ENCODE data around the gene LRCH4. TPM values are rescaled to one million over a fixed set of nuclear protein-coding genes. Genes with fewer than 3 reads are reported as not detected.

The LRCH4 gene
- total and polyA plus RNA-seq, 3 donors from 2014 or later: 159 to 378 (median 314) TPM

DNA sequence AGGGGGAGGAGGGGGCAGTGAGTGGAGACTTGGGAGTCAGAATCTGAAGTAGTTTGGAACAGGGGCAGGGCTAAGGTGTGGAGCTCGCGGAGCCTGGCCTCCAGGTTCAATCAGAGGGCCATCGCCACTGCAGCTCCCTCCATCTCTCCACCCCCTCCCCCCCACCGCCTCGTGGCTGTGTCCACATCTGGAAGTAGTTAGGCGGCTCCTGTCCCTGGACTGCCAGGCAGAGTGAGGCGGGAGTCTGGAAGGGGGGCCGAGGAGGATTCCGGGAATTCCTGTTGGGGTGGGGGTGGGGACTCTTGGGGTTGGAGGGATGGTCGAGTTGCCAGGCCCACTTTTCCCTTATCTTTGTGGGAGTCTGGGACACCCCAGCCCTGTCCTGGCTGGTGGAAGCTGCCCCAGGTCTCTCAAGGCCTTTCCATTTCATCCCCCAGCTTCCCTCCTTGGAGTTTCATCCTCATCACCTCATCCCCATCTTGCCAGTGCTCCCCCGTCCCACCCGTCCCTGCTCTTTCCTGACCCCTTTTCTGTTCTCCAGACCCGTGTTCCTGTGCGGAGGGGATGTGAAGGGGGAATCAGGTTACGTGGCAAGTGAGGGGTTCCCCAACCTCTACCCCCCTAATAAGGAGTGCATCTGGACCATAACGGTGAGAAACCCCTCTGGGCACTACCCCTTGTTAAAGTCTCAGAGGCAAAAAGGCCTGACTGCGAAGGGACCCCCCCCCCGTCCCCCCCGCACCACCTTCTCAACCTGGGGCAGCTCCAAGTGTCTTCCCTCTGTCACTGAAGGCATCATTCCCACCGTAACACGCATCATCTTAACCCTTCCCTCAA is 17.2 kb upstream of the LRCH4 start:
- peak overlapping the region; percentile 79 to 81 for H3K27ac ChIP-seq
- intact Hi-C loops (cut with DNase I; ENCODE audit: low total_unique reads): no loop called here
- DNase-seq: peak; percentile 79

DNA sequence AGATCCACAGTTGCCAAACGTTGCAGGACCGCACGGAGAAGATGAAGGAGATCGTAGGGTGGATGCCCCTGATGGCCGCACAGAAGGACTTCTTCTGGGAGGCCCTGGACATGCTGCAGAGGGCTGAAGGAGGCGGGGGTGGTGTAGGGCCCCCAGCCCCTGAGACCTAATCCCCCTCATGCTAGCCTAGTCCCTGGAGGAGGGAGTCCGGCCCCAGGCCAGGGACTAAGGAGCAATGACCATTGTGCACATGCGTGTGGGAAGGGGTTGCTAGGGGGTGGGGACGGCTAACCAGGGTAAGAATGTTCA is 14.8 kb upstream of the LRCH4 start:
- H3K9me3 ChIP-seq: no peaks in the 10 kb centered on the region
- no peak overlapping the region for H3K27ac ChIP-seq
- no peaks in the 10 kb centered on the region for H3K27me3 ChIP-seq
- H3K36me3 ChIP-seq (ENCODE audit: low read depth, missing control alignments): no peaks in the 10 kb centered on the region
- peaks cover 32% of the 10 kb centered on the region for H3K4me1 ChIP-seq
- H3K4me3 ChIP-seq: no peak overlapping the region
- no peak for DNase-seq
- TF ChIP-seq, protein P1, sequence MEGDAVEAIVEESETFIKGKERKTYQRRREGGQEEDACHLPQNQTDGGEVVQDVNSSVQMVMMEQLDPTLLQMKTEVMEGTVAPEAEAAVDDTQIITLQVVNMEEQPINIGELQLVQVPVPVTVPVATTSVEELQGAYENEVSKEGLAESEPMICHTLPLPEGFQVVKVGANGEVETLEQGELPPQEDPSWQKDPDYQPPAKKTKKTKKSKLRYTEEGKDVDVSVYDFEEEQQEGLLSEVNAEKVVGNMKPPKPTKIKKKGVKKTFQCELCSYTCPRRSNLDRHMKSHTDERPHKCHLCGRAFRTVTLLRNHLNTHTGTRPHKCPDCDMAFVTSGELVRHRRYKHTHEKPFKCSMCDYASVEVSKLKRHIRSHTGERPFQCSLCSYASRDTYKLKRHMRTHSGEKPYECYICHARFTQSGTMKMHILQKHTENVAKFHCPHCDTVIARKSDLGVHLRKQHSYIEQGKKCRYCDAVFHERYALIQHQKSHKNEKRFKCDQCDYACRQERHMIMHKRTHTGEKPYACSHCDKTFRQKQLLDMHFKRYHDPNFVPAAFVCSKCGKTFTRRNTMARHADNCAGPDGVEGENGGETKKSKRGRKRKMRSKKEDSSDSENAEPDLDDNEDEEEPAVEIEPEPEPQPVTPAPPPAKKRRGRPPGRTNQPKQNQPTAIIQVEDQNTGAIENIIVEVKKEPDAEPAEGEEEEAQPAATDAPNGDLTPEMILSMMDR (IDR thresholded peaks at IDR 0.05): no peak
- TF ChIP-seq POLR2A (IDR thresholded peaks at IDR 0.05): no peak
- WGBS, 2 donors: 83 to 91% methylated on average over 9 of the region's 9 CpGs
- intact Hi-C loops (cut with DNase I; ENCODE audit: low total_unique reads): no loop called here

More for the DNA sequence above, 17.2 kb upstream of the LRCH4 start:
- WGBS, 2 donors: 15 to 25% methylated on average over 9 to 21 of the region's 21 CpGs
- TF ChIP-seq POLR2A (IDR thresholded peaks at IDR 0.05): no peak
- TF ChIP-seq, protein P1 (IDR thresholded peaks at IDR 0.05): no peak
- Histone ChIP-seq H3K9me3 (no peaks in the 10 kb centered on the region), H3K4me3 (peak overlapping the region; percentile 56 to 62), H3K27me3 (no peaks in the 10 kb centered on the region), H3K36me3 (ENCODE audit: low read depth, missing control alignments) (no peaks in the 10 kb centered on the region), H3K4me1 (peaks cover 35% of the 10 kb centered on the region)

DNA sequence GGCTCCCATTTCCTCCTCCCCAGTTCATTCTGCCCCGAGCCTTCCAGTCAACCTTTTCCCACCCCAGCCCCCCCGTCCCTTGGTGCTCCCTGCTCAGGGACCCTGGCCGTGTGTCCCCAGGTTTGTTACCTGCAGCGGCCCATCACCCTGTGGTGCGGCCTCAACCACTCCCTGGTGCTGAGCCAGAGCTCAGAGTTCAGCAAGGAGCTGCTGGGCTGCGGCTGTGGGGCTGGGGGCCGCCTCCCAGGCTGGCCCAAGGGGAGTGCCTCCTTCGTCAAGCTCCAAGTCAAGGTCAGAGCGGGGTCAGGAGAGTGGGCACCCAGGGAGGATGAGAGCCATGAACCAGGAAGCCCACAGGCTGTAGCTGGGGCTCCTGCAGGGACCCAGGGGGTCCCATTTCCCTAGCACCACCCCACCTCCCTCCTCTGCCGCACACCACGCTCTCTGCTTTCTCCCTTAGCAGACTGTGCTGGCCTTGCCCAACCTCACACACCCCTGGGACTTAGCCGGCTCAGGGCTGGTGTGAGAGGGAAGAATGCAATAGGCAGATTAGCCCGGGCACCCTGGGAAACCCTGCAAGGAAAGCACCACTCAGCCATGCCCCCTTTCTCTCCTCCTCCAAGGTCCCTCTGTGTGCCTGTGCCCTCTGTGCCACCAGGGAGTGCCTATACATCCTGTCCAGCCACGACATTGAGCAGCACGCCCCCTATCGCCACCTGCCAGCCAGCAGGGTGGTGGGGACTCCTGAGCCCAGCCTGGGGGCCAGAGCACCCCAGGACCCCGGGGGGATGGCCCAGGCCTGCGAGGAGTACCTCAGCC is 14.2 kb upstream of the LRCH4 start:
- 64 to 75% methylated on average over 7 to 18 of the region's 18 CpGs for WGBS, 2 donors
- no peak overlapping the region for H3K27ac ChIP-seq

DNA sequence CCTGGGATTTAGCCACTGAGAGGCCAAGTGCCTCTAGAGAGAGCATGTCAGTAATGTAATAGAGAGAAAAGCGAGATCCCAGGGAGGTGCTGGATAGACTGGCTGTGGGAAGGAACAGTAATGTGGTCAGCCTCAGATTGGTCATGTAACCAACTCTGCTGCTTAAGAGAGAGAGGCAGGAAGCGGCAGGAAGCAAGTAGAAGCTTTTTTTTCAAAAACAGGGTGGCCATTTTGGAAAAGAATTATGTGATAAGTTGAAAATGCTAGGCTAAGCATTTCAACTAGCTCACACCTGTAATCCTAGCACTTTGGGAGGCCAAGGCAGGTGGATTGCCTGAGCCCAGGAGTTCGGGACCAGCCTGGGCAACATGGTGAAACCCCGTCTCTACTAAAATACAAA is 12.5 kb upstream of the LRCH4 start:
- WGBS, 2 donors: 92 to 95% methylated on average over 4 of the region's 4 CpGs
- H3K4me3 ChIP-seq: no peak overlapping the region
- H3K27me3 ChIP-seq: no peaks in the 10 kb centered on the region
- no peaks in the 10 kb centered on the region for H3K36me3 ChIP-seq (ENCODE audit: low read depth, missing control alignments)
- no peak for DNase-seq
- TF ChIP-seq, protein P1 (IDR thresholded peaks at IDR 0.05): no peak
- TF ChIP-seq POLR2A (IDR thresholded peaks at IDR 0.05): no peak
- H3K27ac ChIP-seq: no peak overlapping the region
- H3K4me1 ChIP-seq: peaks cover 20% of the 10 kb centered on the region
- intact Hi-C loops (cut with DNase I; ENCODE audit: low total_unique reads): no loop called here
- H3K9me3 ChIP-seq: no peaks in the 10 kb centered on the region

More for the DNA sequence above, 14.2 kb upstream of the LRCH4 start:
- Histone ChIP-seq H3K27me3 (no peaks in the 10 kb centered on the region), H3K4me1 (peaks cover 27% of the 10 kb centered on the region), H3K4me3 (no peak overlapping the region), H3K36me3 (ENCODE audit: low read depth, missing control alignments) (no peaks in the 10 kb centered on the region), H3K9me3 (no peaks in the 10 kb centered on the region)
- intact Hi-C loops (cut with DNase I; ENCODE audit: low total_unique reads): no loop called here
- TF ChIP-seq POLR2A (IDR thresholded peaks at IDR 0.05): no peak
- TF ChIP-seq, protein P1 (IDR thresholded peaks at IDR 0.05): no peak
- DNase-seq: no peak

Data from testis (tissue), 3 donors.